Renal cortex interstitium (tissue), 3 donors: ENCODE measurements around the gene ZNF575. TPM values are rescaled to one million over a fixed set of nuclear protein-coding genes. Genes with fewer than 3 reads are reported as not detected.

Source experiments
- polyA plus RNA-seq, 3 donors: library from polyadenylated mRNA; unstranded; fragments of 120-200 nt; gene quantifications; one replicate each; pipeline ENCODE4 v1.2.1, GENCODE V29; 2013; ENCODE audit not compliant: insufficient read length in 3 of 3

ZNF575 gene
- polyA plus RNA-seq, 3 donors, result 2.3 to 3.3 (median 2.4) TPM

Other genes with a start within 250 kb of the ZNF575 start
- under 1 TPM; 0.15 to 0.50 (median 0.20) TPM for gene CD177, start 179.5 kb upstream of the ZNF575 start, polyA plus RNA-seq
- not detected for gene TEX101, start 118.3 kb upstream of the ZNF575 start, polyA plus RNA-seq
- 10 to 100 TPM in 1 of 3 donors, 1 to 10 TPM in 2; 1.8 to 13.2 (median 3.1) TPM for gene LYPD3, start 67.6 kb upstream of the ZNF575 start, polyA plus RNA-seq
- 10 to 100 TPM in 1 of 3 donors, 1 to 10 TPM in 2; 4.9 to 14.5 (median 9.3) TPM for gene PHLDB3, start 28.4 kb upstream of the ZNF575 start, polyA plus RNA-seq
- gene ETHE1, start 6.0 kb upstream of the ZNF575 start, polyA plus RNA-seq, result 10 to 100 TPM; 21.8 to 33.8 (median 28.7) TPM
- gene XRCC1, start 42.3 kb downstream of the ZNF575 start, polyA plus RNA-seq, result 10 to 100 TPM; 61.0 to 81.4 (median 73.1) TPM
- gene PINLYP, start 42.6 kb downstream of the ZNF575 start, polyA plus RNA-seq, result 10 to 100 TPM; 16.6 to 19.1 (median 17.7) TPM
- gene IRGQ, start 62.9 kb downstream of the ZNF575 start, polyA plus RNA-seq, result 10 to 100 TPM; 15.8 to 19.8 (median 16.2) TPM
- gene ZNF576, start 63.4 kb downstream of the ZNF575 start, polyA plus RNA-seq, result 10 to 100 TPM; 11.0 to 13.8 (median 13.3) TPM
- gene SRRM5, start 78.9 kb downstream of the ZNF575 start, polyA plus RNA-seq, result 1 to 10 TPM in 1 of 3 donors, under 1 TPM in 2; 0.67 to 2.1 (median 0.70) TPM
- gene ZNF428, start 86.4 kb downstream of the ZNF575 start, polyA plus RNA-seq, result 100 to 1,000 TPM in 2 of 3 donors, 10 to 100 TPM in 1; 79.5 to 128 (median 101) TPM
- gene CADM4, start 106.7 kb downstream of the ZNF575 start, polyA plus RNA-seq, result 10 to 100 TPM; 42.9 to 59.2 (median 50.2) TPM
- gene PLAUR, start 137.0 kb downstream of the ZNF575 start, polyA plus RNA-seq, result 10 to 100 TPM in 1 of 3 donors, 1 to 10 TPM in 2; 7.9 to 13.5 (median 10.0) TPM
- gene IRGC, start 182.9 kb downstream of the ZNF575 start, polyA plus RNA-seq, result not detected
- gene SMG9, start 221.8 kb downstream of the ZNF575 start, polyA plus RNA-seq, result 10 to 100 TPM; 45.3 to 64.3 (median 53.6) TPM
- gene KCNN4, start 247.8 kb downstream of the ZNF575 start, polyA plus RNA-seq, result 1 to 10 TPM in 2 of 3 donors, under 1 TPM in 1; 0.70 to 2.8 (median 1.2) TPM